H1 (cell line): ENCODE data around the gene ZGRF1. TPM values are rescaled to one million over a fixed set of nuclear protein-coding genes. Genes with fewer than 3 reads are reported as not detected.

ENCODE experiments used
- CTCF ChIA-PET: fragments of 300-600 bp; sonication (Branson Sonifier 250); formaldehyde crosslinking; loops from one replicate; lab custom pipeline; 2021; ENCODE audit not compliant: partially characterized antibody; lab: Charles Lee
- POLR2A ChIA-PET: fragments of 300-600 bp; sonication (Branson Sonifier 250); formaldehyde crosslinking; loops from one replicate; lab custom pipeline; 2021; ENCODE audit warnings: inconsistent platforms; ENCODE audit not compliant: partially characterized antibody; lab: Charles Lee
- DNase-seq, 2 experiments: peaks; one replicate each; pipeline versions ENCODE4 v3.0.0 to v3.0.0-alpha.2; 2010 to 2022; ENCODE audit warnings: low spot score in 2 of 2, low read depth in 1 of 2, mixed read lengths in 1 of 2
- FAIRE-seq: peaks from 2 replicates; lab custom pipeline; 2011; peaks lifted over from hg19 to GRCh38; lab: Jason Lieb, UNC
- H2AFZ ChIP-seq: 2 replicates; pipeline ENCODE4 v1.8.1; 2012; ENCODE audit warnings: low read length, inconsistent platforms
- H2AK5ac ChIP-seq: 2 replicates; pipeline ENCODE4 v1.6.1; 2013; ENCODE audit warnings: low read depth, low read length
- H2BK120ac ChIP-seq: replicated peaks from 2 replicates; pipeline ENCODE3; 2013; ENCODE audit warnings: low read depth, low read length, inconsistent platforms
- H2BK12ac ChIP-seq: 2 replicates; pipeline ENCODE4 v1.6.1; 2013; ENCODE audit warnings: low read depth, low read length
- H2BK15ac ChIP-seq: 2 replicates; pipeline ENCODE4 v1.6.1; 2013; ENCODE audit warnings: low read length
- H2BK20ac ChIP-seq: 2 replicates; pipeline ENCODE4 v1.6.1; 2013; ENCODE audit warnings: low read length
- H2BK5ac ChIP-seq: 2 replicates; pipeline ENCODE4 v1.6.1; 2013; ENCODE audit warnings: low read depth, low read length
- H3K14ac ChIP-seq: 2 replicates; pipeline ENCODE4 v1.6.1; 2013; ENCODE audit warnings: inconsistent platforms; ENCODE audit not compliant: insufficient read length
- H3K18ac ChIP-seq: 2 replicates; pipeline ENCODE4 v1.6.1; 2013; ENCODE audit warnings: low read length; ENCODE audit errors: extremely low read depth
- H3K23ac ChIP-seq: 2 replicates; pipeline ENCODE4 v1.6.1; 2013; ENCODE audit warnings: inconsistent platforms; ENCODE audit not compliant: insufficient read length
- H3K23me2 ChIP-seq: 2 replicates; pipeline ENCODE4 v1.6.1; 2013; ENCODE audit warnings: low read depth, low read length
- H3K27ac ChIP-seq: 2 replicates; pipeline ENCODE4 v1.6.1; 2011; ENCODE audit warnings: low read depth, low read length, inconsistent platforms
- H3K27me3 ChIP-seq, 4 experiments: replicated peaks in 1 of 4; 1 replicate in 1 of 4; 2 replicates in 3 of 4; pipeline versions ENCODE4 v1.6.1 to v1.8.1; 2011 to 2013; ENCODE audit warnings: low read length in 3 of 4, mild to moderate bottlenecking in 3 of 4, inconsistent platforms in 2 of 4, mixed read lengths in 2 of 4, moderate library complexity in 1 of 4; ENCODE audit not compliant: control insufficient read depth in 3 of 4, insufficient read depth in 3 of 4; ENCODE audit errors: extremely low read depth in 1 of 4
- H3K36me3 ChIP-seq, 4 experiments: 2 replicates each; pipeline versions ENCODE4 v1.6.1 to v1.8.1; 2011 to 2013; ENCODE audit warnings: mild to moderate bottlenecking in 4 of 4, low read length in 3 of 4, moderate library complexity in 2 of 4, control low read depth in 1 of 4, inconsistent platforms in 1 of 4; ENCODE audit not compliant: insufficient read depth in 4 of 4, control insufficient read depth in 2 of 4
- H3K4ac ChIP-seq: replicated peaks from 2 replicates; pipeline ENCODE3; 2013; ENCODE audit warnings: low read length, low read depth, mixed read lengths, inconsistent platforms; ENCODE audit not compliant: insufficient read length
- H3K4me1 ChIP-seq, 4 experiments: replicated peaks in 1 of 4; 1 replicate in 1 of 4; 2 replicates in 3 of 4; pipeline versions ENCODE4 v1.6.1 to v1.8.1; 2011 to 2013; ENCODE audit warnings: low read length in 3 of 4, inconsistent platforms in 2 of 4, mixed read lengths in 1 of 4; ENCODE audit not compliant: insufficient read depth in 4 of 4, control insufficient read depth in 3 of 4
- H3K4me2 ChIP-seq, 2 experiments: 2 replicates each; pipeline versions ENCODE4 v1.6.1 to v1.8.1; 2011 to 2013; ENCODE audit warnings: low read depth in 2 of 2, low read length in 2 of 2, control low read depth in 1 of 2, inconsistent platforms in 1 of 2, mild to moderate bottlenecking in 1 of 2; ENCODE audit not compliant: insufficient read depth in 1 of 2
- H3K4me3 ChIP-seq, 4 experiments: fragments of 200-600, 300-600 bp in 1 of 4; sonication (generic), shearing (Covaris generic), sonication (Bioruptor Twin) in 1 of 4; 2 replicates each; pipeline versions ENCODE4 v1.5.1 to v1.8.1; 2011 to 2016; ENCODE audit warnings: low read length in 4 of 4, low read depth in 3 of 4, control low read depth in 2 of 4, inconsistent platforms in 2 of 4, mild to moderate bottlenecking in 2 of 4, mixed read lengths in 1 of 4, moderate library complexity in 1 of 4; ENCODE audit not compliant: insufficient read depth in 2 of 4; ENCODE audit errors: extremely low read depth in 1 of 4
- H3K56ac ChIP-seq: replicated peaks from 2 replicates; pipeline ENCODE3; 2013; ENCODE audit warnings: low read depth, mild to moderate bottlenecking, mixed read lengths, low read length, inconsistent platforms; ENCODE audit not compliant: insufficient read length
- H3K79me1 ChIP-seq: 2 replicates; pipeline ENCODE4 v1.6.1; 2013; ENCODE audit warnings: low read depth, low read length, control low read depth
- H3K79me2 ChIP-seq, 2 experiments: 2 replicates each; pipeline versions ENCODE4 v1.6.1 to v1.8.1; 2012 to 2013; ENCODE audit warnings: low read length in 2 of 2, mild to moderate bottlenecking in 2 of 2, inconsistent platforms in 1 of 2; ENCODE audit not compliant: insufficient read depth in 2 of 2, control insufficient read depth in 1 of 2
- H3K9ac ChIP-seq, 4 experiments: replicated peaks in 1 of 4; 1 replicate in 1 of 4; 2 replicates in 3 of 4; pipeline versions ENCODE4 v1.6.1 to v1.8.1; 2011 to 2013; ENCODE audit warnings: low read depth in 3 of 4, low read length in 3 of 4, control low read depth in 2 of 4, mild to moderate bottlenecking in 2 of 4, moderate library complexity in 2 of 4, inconsistent platforms in 1 of 4; ENCODE audit errors: extremely low read depth in 1 of 4
- H3K9me3 ChIP-seq, 2 experiments: 2 replicates each; pipeline versions ENCODE4 v1.6.1 to v1.8.1; 2012 to 2013; ENCODE audit warnings: mild to moderate bottlenecking in 2 of 2, moderate library complexity in 2 of 2, control low read depth in 1 of 2, inconsistent platforms in 1 of 2, low read depth in 1 of 2, low read length in 1 of 2, mixed read lengths in 1 of 2; ENCODE audit not compliant: insufficient read depth in 2 of 2
- H4K20me1 ChIP-seq, 2 experiments: replicated peaks in 1 of 2; 2 replicates each; pipeline versions ENCODE3 to v1.8.1; 2011 to 2013; ENCODE audit warnings: inconsistent platforms in 2 of 2, low read length in 2 of 2, mild to moderate bottlenecking in 1 of 2; ENCODE audit not compliant: insufficient read depth in 2 of 2, control insufficient read depth in 1 of 2
- H4K5ac ChIP-seq: 2 replicates; pipeline ENCODE4 v1.6.1; 2013; ENCODE audit warnings: low read length, low read depth, mixed read lengths, inconsistent platforms; ENCODE audit not compliant: insufficient read length
- H4K8ac ChIP-seq: 2 replicates; pipeline ENCODE4 v1.8.0; 2013; ENCODE audit warnings: mild to moderate bottlenecking, moderate library complexity, low read length, inconsistent platforms; ENCODE audit not compliant: insufficient read depth; ENCODE audit errors: extremely low read depth
- H4K91ac ChIP-seq: replicated peaks from 2 replicates; pipeline ENCODE3; 2013; ENCODE audit warnings: low read length, mixed read lengths, inconsistent platforms; ENCODE audit not compliant: insufficient read length
- ATF3 ChIP-seq: IDR thresholded peaks from 2 replicates; pipeline ENCODE4 v1.6.1; 2011; ENCODE audit warnings: low read depth, mild to moderate bottlenecking, low read length; ENCODE audit not compliant: insufficient read depth
- CHD1 ChIP-seq: IDR thresholded peaks from 2 replicates; pipeline ENCODE4 v1.6.1; 2012; ENCODE audit warnings: low read depth, low read length, improper control_type of control experiment
- FOSL1 ChIP-seq: IDR thresholded peaks from 2 replicates; pipeline ENCODE4 v1.6.1; 2011; ENCODE audit warnings: mild to moderate bottlenecking, low read depth, low read length, moderate library complexity; ENCODE audit not compliant: insufficient read depth
- POLR2AphosphoS5 ChIP-seq: IDR thresholded peaks from 2 replicates; pipeline ENCODE4 v1.6.1; 2011; ENCODE audit warnings: low read depth, low read length
- RAD21 ChIP-seq, 2 experiments: IDR thresholded peaks in 1 of 2; conservative IDR thresholded peaks in 1 of 2; 2 replicates each; pipeline ENCODE4 v1.6.1; 2011; ENCODE audit warnings: low read depth in 2 of 2, low read length in 2 of 2, improper control_type of control experiment in 1 of 2, inconsistent platforms in 1 of 2, mild to moderate bottlenecking in 1 of 2, moderate library complexity in 1 of 2
- SIRT6 ChIP-seq: IDR thresholded peaks from one replicate; pipeline ENCODE4 v1.7.1; 2012; ENCODE audit warnings: low read length, inconsistent platforms
- TAF7 ChIP-seq: optimal IDR thresholded peaks from 2 replicates; pipeline ENCODE3; 2011; ENCODE audit warnings: low read depth, mild to moderate bottlenecking, inconsistent platforms, low read length, moderate library complexity, borderline replicate concordance
- TCF12 ChIP-seq: IDR thresholded peaks from 2 replicates; pipeline ENCODE4 v1.6.1; 2011; ENCODE audit warnings: low read depth, mild to moderate bottlenecking, low read length
- polyA plus RNA-seq, 7 experiments: library from polyadenylated mRNA; depleted of rRNA in 3 of 7; stranded (reverse) in 5 of 7; unstranded in 2 of 7; fragments of >200 nt in 5 of 7; fragments of 200-250 nt in 2 of 7; gene quantifications; 1 replicate in 5 of 7; 2 replicates in 1 of 7; 4 replicates in 1 of 7; pipeline versions ENCODE4 v1.2.1 to v1.2.3, GENCODE V29; 2011 to 2013; ENCODE audit warnings: missing spikeins in 2 of 7, mixed read lengths in 2 of 7
- total RNA-seq: library from RNA; stranded (reverse); fragmentation: NEBNext Ultra II Directional; extraction: Animal tissue kit (Norgen Biotek cat#: 25700); gene quantifications from 2 replicates; pipeline ENCODE4 v1.2.1, GENCODE V29; 2021

The ZGRF1 gene
- total and polyA plus RNA-seq, 2 of the 8 experiments (the other 6 are each of a cell fraction or from before 2014, with no cell fraction given): 12.0 to 44.6 TPM

GRCh38 chr4:112592717-112593116 lies 44.0 kb downstream of the ZGRF1 start:
- no peak overlapping the region for H3K27ac ChIP-seq
- no peaks in the 10 kb centered on the region for H4K20me1 ChIP-seq
- no peak overlapping the region for H3K4ac ChIP-seq
- H2BK20ac ChIP-seq: no peak overlapping the region
- no peak overlapping the region for H3K14ac ChIP-seq
- H2BK120ac ChIP-seq: no peak overlapping the region
- no peaks in the 10 kb centered on the region for H3K79me1 ChIP-seq
- H3K27me3 ChIP-seq: no peaks in the 10 kb centered on the region
- ChIA-PET POLR2A (no interaction called here), CTCF (no interaction called here)
- H4K5ac ChIP-seq: no peak overlapping the region
- H3K18ac ChIP-seq: no peak overlapping the region
- no peak overlapping the region for H3K9ac ChIP-seq
- FAIRE-seq (no peak), DNase-seq (no peak)
- H3K36me3 ChIP-seq: peaks cover 0 to 19% (median 1%) of the 10 kb centered on the region in 4 experiments; a peak in 3 of 8 replicates
- no peak overlapping the region for H3K4me3 ChIP-seq
- H2BK12ac ChIP-seq: no peak overlapping the region
- no peak overlapping the region for H3K23ac ChIP-seq
- no peak overlapping the region for H2AFZ ChIP-seq
- no peak overlapping the region for H3K4me2 ChIP-seq
- no peak overlapping the region for H4K8ac ChIP-seq
- no peak overlapping the region for H3K56ac ChIP-seq
- H4K91ac ChIP-seq: no peak overlapping the region
- no peaks in the 10 kb centered on the region for H3K79me2 ChIP-seq
- no peaks in the 10 kb centered on the region for H3K9me3 ChIP-seq
- H2BK5ac ChIP-seq: no peak overlapping the region
- H2BK15ac ChIP-seq: no peak overlapping the region
- no peak overlapping the region for H2AK5ac ChIP-seq
- H3K23me2 ChIP-seq: no peaks in the 10 kb centered on the region
- no peaks in the 10 kb centered on the region for H3K4me1 ChIP-seq
- TF ChIP-seq TAF7: no peak
- no peak for TF ChIP-seq RAD21 (IDR thresholded peaks at IDR 0.05 in 1 of 2, conservative IDR thresholded peaks at IDR 0.05 in 1 of 2; ENCODE audit: low read depth in 2 of 2, low read length in 2 of 2)
- no peak for TF ChIP-seq SIRT6
- TF ChIP-seq ATF3: no peak
- no peak for TF ChIP-seq TCF12
- no peak for TF ChIP-seq FOSL1
- no peak for TF ChIP-seq POLR2AphosphoS5
- TF ChIP-seq CHD1: no peak
- TF ChIP-seq, all 59 proteins: peak for 0
